ENCODE data around the gene NDUFS1.

- TF ChIP-seq POLR2A (IDR thresholded peaks at IDR 0.05), result peak; percentile 59
- TF ChIP-seq CTCF (IDR thresholded peaks at IDR 0.05), result no peak
- peak; percentile 67 to 73 (median 69) for TF ChIP-seq POLR2AphosphoS5 (IDR thresholded peaks at IDR 0.05)
Observed at GRCh38 chr2:206084439-206084869, 74.8 kb downstream of the NDUFS1 start.

All from transverse colon (tissue), 4 donors.